NCI-H1930 (cell line): ENCODE measurements around the gene SLC26A9.

Source experiments
- DNase-seq, 2 experiments: peaks; one replicate each; lab custom pipeline; 2025; lab: John Stamatoyannopoulos, UW

The SLC26A9 gene

GRCh38 chr1:205973377-205974232, 30.3 kb upstream of the SLC26A9 start:
- DNase-seq: no peak

DNA sequence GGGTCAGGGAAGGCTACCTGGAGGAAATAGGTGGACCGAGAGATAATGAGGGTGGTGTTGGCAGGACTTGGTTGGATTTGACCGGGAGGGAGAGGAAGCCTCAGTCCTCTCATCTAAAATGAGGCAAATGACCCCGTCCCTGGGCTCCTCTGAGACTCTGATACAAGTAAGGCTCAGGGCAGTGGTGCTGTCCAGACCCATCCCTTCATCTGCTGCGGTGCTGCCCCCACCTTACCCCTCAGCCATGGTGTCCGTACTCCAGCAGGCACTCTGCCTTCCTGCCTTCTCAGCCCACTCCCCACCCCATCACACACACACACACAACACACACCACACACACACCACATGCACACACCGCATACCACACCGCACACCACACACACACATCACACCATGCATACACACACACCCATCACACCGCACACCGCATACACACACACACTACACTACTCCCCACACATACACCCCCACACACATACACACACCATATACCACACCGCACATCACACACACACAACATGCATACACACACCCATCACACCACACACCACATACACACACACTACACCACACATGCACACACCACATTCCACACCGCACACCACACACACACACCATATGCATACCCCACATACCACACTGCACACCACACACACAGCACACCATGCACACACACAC, 29.4 kb upstream of the SLC26A9 start:
- DNase-seq: peak in 1 of 2 experiments; percentile 13

GRCh38 chr1:205972081-205972480, 28.8 kb upstream of the SLC26A9 start:
- DNase-seq: no peak

- DNase-seq: no peak
Observed at GRCh38 chr1:205971082-205971481, 27.8 kb upstream of the SLC26A9 start.

DNA sequence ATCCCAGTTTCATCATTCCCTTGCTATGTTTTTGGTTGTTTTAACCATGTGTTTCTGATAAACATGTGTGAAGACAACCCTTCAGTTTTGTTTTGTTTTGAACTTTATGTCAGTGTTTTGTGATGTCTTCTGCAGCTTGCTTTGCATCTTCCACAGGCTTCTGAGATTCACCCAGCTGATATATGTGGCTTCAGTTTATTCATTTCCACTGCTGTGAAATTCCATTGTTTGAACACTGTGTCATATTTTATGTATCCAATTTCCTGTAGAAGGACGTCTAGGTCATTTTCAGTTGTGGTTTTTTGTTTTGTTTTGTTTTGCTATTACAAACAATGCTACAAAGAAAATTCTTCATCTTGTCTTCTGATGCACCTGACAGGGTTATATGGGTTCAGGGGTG, 27.2 kb upstream of the SLC26A9 start:
- no peak for DNase-seq

GRCh38 chr1:205969229-205969628, 26.0 kb upstream of the SLC26A9 start:
- DNase-seq: no peak

- no peak for DNase-seq
Observed at GRCh38 chr1:205967554-205968335, 24.5 kb upstream of the SLC26A9 start.

DNA sequence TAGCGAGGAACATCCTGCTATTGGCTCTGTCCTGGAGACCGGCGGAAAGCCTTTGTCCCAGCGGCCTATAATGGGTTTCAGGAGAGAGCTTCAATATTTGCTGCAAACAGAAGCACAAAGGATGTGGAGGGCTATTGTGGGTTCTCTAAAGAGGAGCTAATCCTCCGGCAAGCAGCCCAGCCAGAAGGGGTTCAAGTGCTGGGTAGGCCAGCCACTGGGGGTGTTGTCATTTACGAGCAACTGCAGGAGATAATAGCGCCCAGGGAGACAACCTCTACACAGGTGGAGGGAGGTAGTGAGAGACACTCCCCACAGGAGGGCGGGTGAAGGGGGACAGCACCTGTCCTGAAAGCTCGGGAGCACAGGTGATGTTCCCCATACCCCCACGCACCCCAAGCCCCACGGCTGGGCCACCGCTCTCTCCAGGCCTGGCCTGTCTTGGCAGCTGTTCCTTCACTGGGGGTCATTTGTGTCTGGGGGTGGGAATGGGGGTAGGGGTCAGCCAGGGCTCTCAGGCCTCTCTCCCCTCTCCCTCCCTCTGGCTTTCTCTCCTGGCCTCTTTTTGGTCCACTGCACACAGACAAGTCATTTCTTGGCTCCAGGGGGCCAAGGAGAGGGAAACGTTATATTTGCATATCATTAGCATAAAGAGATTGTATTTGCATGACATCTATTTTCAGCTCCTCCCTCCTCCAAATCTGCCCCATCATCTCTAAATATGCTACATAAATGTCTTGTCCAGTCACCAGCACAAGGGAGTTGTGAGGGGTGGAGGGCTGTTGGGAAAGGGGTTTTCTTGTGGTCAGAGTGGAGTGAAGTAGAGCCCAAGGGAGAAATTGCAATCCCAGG, 22.0 kb upstream of the SLC26A9 start:
- DNase-seq: peak; percentile 87

GRCh38 chr1:205963352-205964155, 20.3 kb upstream of the SLC26A9 start:
- no peak for DNase-seq

DNA sequence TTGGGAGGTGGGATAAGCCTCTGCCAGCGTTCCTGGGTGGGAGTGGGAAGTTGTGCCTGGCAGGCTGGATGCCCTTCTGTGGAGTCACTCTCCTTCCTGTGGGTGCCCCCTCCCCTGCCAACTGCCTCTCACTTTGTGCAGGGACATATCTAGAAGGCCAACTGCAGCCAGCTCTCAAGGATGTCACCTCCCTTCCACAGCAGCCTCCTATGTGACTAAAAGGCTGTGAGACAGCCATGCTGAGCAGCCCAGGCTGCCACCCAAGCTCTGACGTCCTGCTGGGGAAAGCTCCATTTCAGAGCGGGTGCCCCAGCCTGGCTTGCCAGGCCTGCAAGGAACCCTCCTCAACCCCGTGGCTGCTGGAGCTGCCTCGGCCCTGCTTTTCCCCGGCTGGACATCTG, 19.6 kb upstream of the SLC26A9 start:
- DNase-seq: no peak

DNA sequence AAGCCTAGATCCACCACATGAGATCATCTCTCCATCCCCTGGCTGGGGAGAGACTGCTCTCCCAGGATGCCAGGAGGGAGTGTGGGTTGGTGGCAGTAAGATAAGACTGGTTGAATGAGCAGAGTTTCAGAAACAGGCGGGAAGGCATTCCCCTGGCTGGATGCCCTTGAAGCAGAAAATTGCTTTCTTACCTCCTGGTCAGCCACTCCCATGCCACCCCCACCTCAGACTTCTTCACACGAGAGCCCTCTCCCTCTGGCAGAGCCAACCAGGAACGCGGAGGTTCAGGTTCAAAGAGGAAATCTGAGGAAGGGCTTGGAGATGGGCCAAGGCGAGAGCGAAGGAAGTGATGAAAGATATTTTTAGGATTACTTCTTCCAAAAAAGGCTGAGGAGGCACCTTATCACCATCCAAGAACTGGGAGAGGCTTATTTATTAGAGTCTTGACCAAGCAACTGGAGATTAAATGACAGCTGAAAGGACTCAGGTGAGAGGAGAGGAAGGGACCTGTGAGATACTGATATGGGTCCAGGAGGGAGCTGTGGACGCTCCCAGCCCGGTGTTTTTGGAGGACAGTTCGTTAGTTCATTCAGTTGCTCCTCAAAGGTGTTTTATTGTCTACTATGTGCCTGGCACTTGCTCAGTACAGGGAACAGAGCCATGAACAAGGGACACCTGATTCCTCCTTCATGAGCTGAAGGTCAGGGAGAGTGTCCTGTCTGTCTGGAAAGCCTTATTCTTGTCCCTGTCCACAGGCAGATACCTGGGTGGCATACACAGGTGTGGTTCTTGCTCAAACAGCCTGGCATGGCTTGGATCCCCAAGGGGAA, 18.9 kb upstream of the SLC26A9 start:
- DNase-seq: no peak

DNA sequence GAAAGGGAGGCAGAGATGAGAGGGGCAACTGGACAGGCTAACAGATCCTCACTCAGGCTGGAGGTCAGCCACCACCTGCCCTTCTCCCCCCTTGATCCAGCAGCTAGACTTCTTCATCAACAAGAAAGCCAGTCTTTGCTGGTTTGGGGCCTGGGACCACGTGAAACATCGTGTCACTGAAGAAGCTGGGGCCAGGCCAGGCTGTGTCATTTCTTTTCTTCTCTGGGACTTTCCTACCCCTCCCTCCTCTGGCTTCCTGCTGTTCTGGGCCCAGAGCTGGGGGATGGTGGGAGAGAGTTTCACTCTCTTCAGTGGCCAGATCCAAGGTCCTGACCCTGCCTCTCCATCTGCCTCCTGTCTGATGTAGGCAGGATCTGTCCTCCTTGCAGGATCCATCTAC, 18.1 kb upstream of the SLC26A9 start:
- no peak for DNase-seq

- no peak for DNase-seq
Observed at GRCh38 chr1:205959789-205960188, 16.5 kb upstream of the SLC26A9 start.

DNA sequence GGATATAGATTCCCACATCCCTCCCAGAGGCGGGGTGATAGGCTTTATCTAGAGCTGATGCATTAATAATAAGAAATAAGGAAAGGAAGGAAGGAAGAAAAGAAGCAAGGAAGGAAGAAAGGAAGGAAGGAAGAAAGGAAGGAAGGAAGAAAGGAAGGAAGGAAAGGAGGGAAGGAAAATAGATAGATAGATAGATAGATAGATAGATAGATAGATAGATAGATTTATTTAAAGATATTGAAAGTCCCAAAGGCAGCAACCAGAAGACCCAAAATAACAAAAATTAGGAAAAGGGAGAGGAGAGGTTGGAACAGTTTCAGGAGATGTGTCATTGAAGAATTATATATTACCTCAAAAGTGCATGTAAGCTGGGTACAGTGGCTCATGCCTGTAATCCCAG, 12.2 kb upstream of the SLC26A9 start:
- DNase-seq: no peak

DNA sequence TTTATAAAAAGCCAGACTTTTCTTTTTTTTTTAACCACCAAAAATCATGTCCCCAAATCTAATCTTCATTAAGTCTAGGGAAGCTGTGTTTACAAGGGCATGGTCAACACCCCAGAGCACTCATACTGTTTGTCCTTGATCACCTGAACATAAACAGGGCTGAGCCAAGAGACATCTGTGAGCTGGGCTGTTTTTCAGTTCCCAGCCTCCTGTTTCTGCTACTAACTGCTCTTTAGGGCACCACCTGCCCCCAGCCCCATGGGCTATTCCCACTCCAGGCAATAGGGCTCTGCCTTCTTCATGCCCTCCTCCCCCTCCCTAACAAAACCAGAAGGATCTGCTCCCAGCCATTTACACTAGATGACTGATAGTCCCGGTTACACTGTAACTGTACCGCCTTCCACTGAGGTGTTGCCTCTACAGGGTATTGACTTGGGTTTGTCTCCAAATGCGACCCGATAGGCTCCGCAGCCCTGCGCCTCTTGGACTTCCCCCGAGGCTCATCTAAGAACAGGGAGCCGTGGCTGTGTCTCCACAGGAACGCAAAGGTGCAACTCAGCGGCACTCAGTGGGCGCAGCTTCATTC, 11.7 kb upstream of the SLC26A9 start:
- no peak for DNase-seq

DNA sequence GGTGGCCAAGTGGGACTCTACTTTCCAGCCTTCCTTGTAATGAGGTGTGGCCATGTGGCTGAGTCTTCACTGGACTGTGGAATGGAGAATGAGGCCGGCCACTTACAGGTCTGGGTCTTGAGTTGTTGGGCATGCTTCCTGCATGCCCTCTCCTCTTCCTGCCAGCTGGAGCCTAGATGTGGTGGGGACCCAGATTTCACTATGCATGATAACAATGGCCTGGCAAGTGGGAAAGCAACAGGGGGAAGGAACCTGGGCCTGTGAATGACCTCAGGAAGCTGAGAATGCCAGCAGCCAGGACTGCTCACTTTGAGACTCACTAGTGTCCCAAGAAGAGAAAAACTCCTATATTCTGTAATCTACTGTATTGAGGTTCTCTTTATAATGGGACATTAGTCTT, 8.5 kb upstream of the SLC26A9 start:
- DNase-seq: no peak

GRCh38 chr1:205950826-205951549, 7.7 kb upstream of the SLC26A9 start:
- DNase-seq: no peak

GRCh38 chr1:205950280-205950679, 7.0 kb upstream of the SLC26A9 start:
- DNase-seq: no peak

- no peak for DNase-seq
Observed at GRCh38 chr1:205949753-205950152, 6.5 kb upstream of the SLC26A9 start.
